Body of pancreas (tissue), 4 donors: ENCODE measurements around the gene MKKS. TPM values are rescaled to one million over a fixed set of nuclear protein-coding genes. Genes with fewer than 3 reads are reported as not detected.
"Not testable (repeated sequence)": the region's sequence is repeated elsewhere in the genome, so short reads cannot be mapped to it uniquely, and the experiment has no call there.

Source experiments
- ATAC-seq: fragments of 150-250 bp; one replicate; pipeline ENCODE4 v1.9.1; 2016
- DNase-seq, 4 donors: peaks; one replicate each; pipeline ENCODE4 v3.0.0-alpha.2; 2019
- H3K27ac ChIP-seq, 4 donors: fragments of 200-600 bp; sonication (generic); 1 replicate in 3 of 4; 2 replicates in 1 of 4; pipeline versions ENCODE4 v1.5.1 to v1.6.1; 2016 to 2019; ENCODE audit warnings: mild to moderate bottlenecking in 1 of 4, mixed read lengths in 1 of 4, moderate library complexity in 1 of 4
- H3K27me3 ChIP-seq, 2 donors: fragments of 200-600 bp; sonication (generic); one replicate each; pipeline ENCODE4 v1.6.0; 2016; ENCODE audit warnings: mild to moderate bottlenecking in 1 of 2
- H3K36me3 ChIP-seq, 2 donors: fragments of 200-600 bp; sonication (generic); replicated peaks in 1 of 2; 2 replicates each; pipeline ENCODE4 v1.5.1; 2016; ENCODE audit warnings: low read depth in 2 of 2; ENCODE audit not compliant: insufficient read depth in 1 of 2
- H3K4me1 ChIP-seq: fragments of 200-600 bp; sonication (generic); one replicate; pipeline ENCODE4 v1.6.0; 2016
- H3K4me3 ChIP-seq, 2 donors: fragments of 200-600 bp; sonication (generic); 1 replicate in 1 of 2; 2 replicates in 1 of 2; pipeline ENCODE4 v1.5.1; 2016 to 2019
- H3K9me3 ChIP-seq, 3 donors: fragments of 200-600 bp; sonication (generic); 1 replicate in 2 of 3; 2 replicates in 1 of 3; pipeline ENCODE4 v1.5.1; 2016
- CTCF ChIP-seq, 7 experiments: fragments of 450-650 bp in 4 of 7; fragments of 200-600 bp in 3 of 7; sonication (generic) in 3 of 7; IDR thresholded peaks; one replicate each; pipeline ENCODE4 v1.5.1; 2016 to 2019; ENCODE audit warnings: antibody characterized with exemption in 7 of 7
- POLR2A ChIP-seq, 3 donors: fragments of 450-650 bp; IDR thresholded peaks; one replicate each; pipeline ENCODE4 v1.6.1; 2016; ENCODE audit warnings: antibody characterized with exemption in 3 of 3, mild to moderate bottlenecking in 2 of 3
- WGBS, 2 donors: methylation state at CpG; one replicate each; pipeline ENCODE4 v1.1.5; 2017; 5-methylcytosine and 5-hydroxymethylcytosine counted together
- intact Hi-C: fragments of 100-400 bp; cut with DNase I; formaldehyde crosslinking; loops from one replicate; pipeline ENCODE4 v1.15.1; 2023
- total RNA-seq, 2 donors: library from RNA; depleted of rRNA; stranded (reverse); fragments of >200 nt; gene quantifications; one replicate each; pipeline ENCODE4 v1.1.0, GENCODE V29; 2016

The MKKS gene
- total RNA-seq, 2 donors from 2014 or later = 5.3 to 8.6 TPM

GRCh38 chr20:10404023-10404628, 29.9 kb downstream of the MKKS start:
- peaks cover 0 to 6% of the 10 kb centered on the region in 2 donors for H3K36me3 ChIP-seq
- no peaks in the 10 kb centered on the region for H3K27me3 ChIP-seq
- no peaks in the 10 kb centered on the region for H3K9me3 ChIP-seq
- intact Hi-C loops = no loop called here
- DNase-seq (no peak), ATAC-seq (no peak)
- TF ChIP-seq CTCF (IDR thresholded peaks at IDR 0.05) (no peak), POLR2A (IDR thresholded peaks at IDR 0.05) (no peak)
- no peak overlapping the region for H3K4me3 ChIP-seq
- WGBS, 2 donors = 89 to 98% methylated on average over 2 of the region's 2 CpGs
- H3K4me1 ChIP-seq = peaks cover 6% of the 10 kb centered on the region
- H3K27ac ChIP-seq = no peak overlapping the region

- H3K4me1 ChIP-seq = peaks cover 6% of the 10 kb centered on the region
- H3K9me3 ChIP-seq = no peaks in the 10 kb centered on the region
- intact Hi-C loops = no loop called here
- H3K27ac ChIP-seq = no peak overlapping the region
- TF ChIP-seq CTCF (IDR thresholded peaks at IDR 0.05) (no peak), POLR2A (IDR thresholded peaks at IDR 0.05) (no peak)
- WGBS, 2 donors = 83 to 87% methylated on average over 3 of the region's 3 CpGs
- ATAC-seq = no peak
- no peak overlapping the region for H3K4me3 ChIP-seq
- H3K36me3 ChIP-seq = peaks cover 0 to 6% of the 10 kb centered on the region in 2 donors
- no peak for DNase-seq
- H3K27me3 ChIP-seq = no peaks in the 10 kb centered on the region
Observed at GRCh38 chr20:10402938-10403608, 30.9 kb downstream of the MKKS start.

- Histone ChIP-seq H3K9me3 (no peaks in the 10 kb centered on the region), H3K27ac (no peak overlapping the region), H3K36me3 (no peaks in the 10 kb centered on the region), H3K27me3 (no peaks in the 10 kb centered on the region), H3K4me1 (peaks cover 6% of the 10 kb centered on the region), H3K4me3 (no peak overlapping the region)
- intact Hi-C loops = no loop called here
- ATAC-seq (no peak), DNase-seq (no peak)
- TF ChIP-seq CTCF (IDR thresholded peaks at IDR 0.05) (no peak), POLR2A (IDR thresholded peaks at IDR 0.05) (no peak)
- WGBS, 2 donors = 56 to 71% methylated on average over 3 of the region's 3 CpGs
Observed at GRCh38 chr20:10398834-10399369, 35.1 kb downstream of the MKKS start.

GRCh38 chr20:10394752-10395151, 39.3 kb downstream of the MKKS start:
- H3K9me3 ChIP-seq, H3K27ac ChIP-seq, H3K4me3 ChIP-seq, H3K27me3 ChIP-seq, H3K36me3 ChIP-seq, DNase-seq, ATAC-seq, intact Hi-C loops, H3K4me1 ChIP-seq: not testable (repeated sequence)
- 93 to 94% methylated on average over 15 to 17 of the region's 32 CpGs for WGBS, 2 donors

DNA sequence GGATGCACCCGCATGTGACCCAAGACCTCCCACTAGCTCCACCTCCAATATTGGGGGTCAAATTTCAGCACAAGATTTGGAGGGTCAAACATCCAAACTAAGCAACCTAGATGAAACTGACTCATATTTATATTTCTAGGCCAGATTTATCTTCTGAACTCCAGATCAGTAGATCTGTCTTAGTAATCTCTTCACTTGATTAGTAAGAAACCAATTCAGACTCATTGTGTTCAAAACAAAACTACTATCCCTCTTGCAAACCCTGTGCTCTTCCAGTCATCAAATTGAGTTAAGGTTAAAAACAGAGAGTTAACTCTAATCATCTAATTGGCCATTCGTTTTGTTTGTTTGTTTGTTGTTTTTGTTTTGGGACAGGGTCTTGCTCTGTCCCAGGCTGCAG, 43.3 kb downstream of the MKKS start:
- no peaks in the 10 kb centered on the region for H3K36me3 ChIP-seq
- no peak for ATAC-seq
- no peak overlapping the region for H3K27ac ChIP-seq
- 62 to 64% methylated on average over 2 of the region's 2 CpGs for WGBS, 2 donors
- H3K4me1 ChIP-seq = no peaks in the 10 kb centered on the region
- H3K9me3 ChIP-seq = no peaks in the 10 kb centered on the region
- no peak for TF ChIP-seq POLR2A (IDR thresholded peaks at IDR 0.05)
- H3K27me3 ChIP-seq = no peaks in the 10 kb centered on the region
- no peak for DNase-seq
- intact Hi-C loops = no loop called here
- H3K4me3 ChIP-seq = no peak overlapping the region
